GM06990 (cell line): ENCODE results near the gene STOM.
"Not testable (repeated sequence)": the region's sequence is repeated elsewhere in the genome, so short reads cannot be mapped to it uniquely, and the experiment has no call there.

Source experiments
- DNase-seq: peaks from one replicate; pipeline ENCODE4 v3.0.0-alpha.2; 2011; ENCODE audit not compliant: insufficient read length; ENCODE audit errors: extremely low read depth
- H3K27me3 ChIP-seq: replicated peaks from 2 replicates; pipeline ENCODE4 v1.6.0; 2011; ENCODE audit warnings: low read length; ENCODE audit not compliant: control insufficient read depth, insufficient read depth
- H3K36me3 ChIP-seq: 2 replicates; pipeline ENCODE4 v1.5.1; 2011; ENCODE audit warnings: low read length; ENCODE audit not compliant: control insufficient read depth, insufficient read depth
- H3K4me3 ChIP-seq: replicated peaks from 2 replicates; pipeline ENCODE4 v1.5.1; 2011; ENCODE audit warnings: low read depth, mild to moderate bottlenecking, control low read depth, low read length
- CTCF ChIP-seq: IDR thresholded peaks from 2 replicates; pipeline ENCODE4 v1.5.1; 2011; ENCODE audit warnings: low read length, control low read depth, mild to moderate bottlenecking, inconsistent platforms; ENCODE audit not compliant: insufficient read depth, poor library complexity, severe bottlenecking

Gene STOM

DNA sequence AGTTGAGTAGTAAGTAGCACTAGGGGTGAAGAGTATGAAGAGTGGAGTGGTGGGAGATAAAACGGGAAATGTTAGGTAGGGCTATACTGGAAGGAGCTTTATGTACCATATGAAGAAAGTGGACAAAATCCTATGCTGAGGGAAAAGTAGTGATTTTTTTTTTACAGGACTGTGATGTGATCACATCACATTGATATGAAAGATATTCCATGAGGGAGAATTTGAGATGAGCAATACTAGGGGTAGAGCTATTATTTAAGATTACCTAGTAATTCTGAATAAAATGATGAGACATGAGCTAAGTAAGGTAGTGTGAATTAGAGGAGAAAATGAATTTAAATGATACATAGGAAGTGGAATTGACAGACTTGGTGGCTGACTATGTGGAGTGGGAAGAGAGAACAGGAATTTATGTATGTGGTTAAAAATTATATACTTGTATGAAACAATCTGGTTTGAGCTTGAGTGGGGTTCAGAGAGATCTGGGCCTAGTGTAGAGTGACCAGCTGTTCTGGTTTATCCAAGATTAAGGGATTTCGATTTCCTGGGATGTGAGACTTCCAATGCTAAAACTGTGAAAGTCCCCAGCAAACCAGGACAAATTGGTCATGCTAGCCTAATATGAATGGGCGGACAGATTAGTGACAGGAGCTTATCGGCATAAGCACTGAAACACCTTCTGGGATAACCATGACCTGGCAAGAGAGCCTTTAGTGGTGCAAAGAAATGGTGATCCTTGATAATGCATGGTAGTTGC lies 29.3 kb upstream of the STOM start:
- no peak for TF ChIP-seq CTCF
- Histone ChIP-seq H3K4me3 (no peak overlapping the region), H3K36me3 (no peaks in the 10 kb centered on the region), H3K27me3 (no peaks in the 10 kb centered on the region)
- no peak for DNase-seq

DNA sequence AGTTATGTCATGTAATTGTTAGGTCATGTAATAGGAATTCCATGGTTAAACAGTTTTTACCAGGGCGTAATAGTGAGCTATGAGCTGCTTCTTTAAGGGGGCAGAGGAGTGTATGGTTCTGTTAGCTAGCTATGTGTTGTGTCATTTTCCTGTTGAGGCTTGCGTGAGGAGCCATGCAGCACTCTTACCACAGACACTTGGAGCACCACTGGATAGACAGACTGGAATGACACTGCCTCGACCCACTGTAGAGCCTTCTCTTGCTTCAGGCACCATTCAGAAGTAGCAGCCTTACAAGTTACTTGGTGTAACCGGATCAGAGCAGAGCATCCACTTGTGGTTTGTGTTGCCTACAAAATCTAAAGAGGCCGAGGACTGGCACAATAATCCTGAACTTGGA lies 28.3 kb upstream of the STOM start:
- no peaks in the 10 kb centered on the region for H3K27me3 ChIP-seq
- H3K4me3 ChIP-seq: no peak overlapping the region
- no peak for TF ChIP-seq CTCF
- H3K36me3 ChIP-seq: no peaks in the 10 kb centered on the region
- DNase-seq: no peak

DNA sequence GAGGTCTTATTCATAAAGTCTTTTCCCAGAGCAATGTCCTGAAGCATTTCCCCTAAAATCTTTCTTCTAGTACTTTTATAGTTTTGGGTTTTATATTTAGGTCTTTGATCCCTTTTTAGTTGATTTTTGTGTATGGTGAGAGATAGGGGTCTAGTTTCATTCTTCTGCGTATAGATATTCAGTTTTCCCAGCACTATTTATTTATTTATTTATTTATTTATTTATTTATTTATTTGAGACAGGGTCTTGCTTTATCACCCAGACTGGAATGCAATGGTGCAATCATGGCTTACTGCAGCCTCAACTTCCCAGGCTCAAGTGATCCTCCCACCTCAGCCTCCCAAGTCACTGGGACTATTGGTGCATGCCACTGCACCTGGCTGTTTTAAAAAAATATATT lies 27.2 kb upstream of the STOM start:
- not testable (repeated sequence) for H3K36me3 ChIP-seq, DNase-seq, H3K4me3 ChIP-seq, H3K27me3 ChIP-seq

DNA sequence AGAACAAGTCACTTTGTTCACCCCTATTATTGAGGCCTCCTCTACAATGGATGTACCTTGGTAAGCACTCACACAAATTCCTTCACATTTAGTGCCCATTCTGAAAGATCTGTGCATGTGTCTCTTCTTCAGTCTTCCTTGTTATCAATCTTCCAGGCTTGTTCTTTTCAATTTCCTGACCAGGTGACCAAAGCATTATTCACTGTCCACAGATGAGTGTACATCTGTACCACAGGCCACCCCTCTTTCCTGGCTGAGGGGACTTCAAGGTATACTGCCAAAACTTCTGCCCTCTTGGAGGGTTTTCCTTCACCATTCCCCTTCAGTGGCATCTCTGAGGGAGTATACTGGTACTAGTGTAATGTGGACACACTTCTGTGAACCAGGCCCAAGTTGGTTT lies 25.5 kb upstream of the STOM start:
- TF ChIP-seq CTCF: no peak
- no peaks in the 10 kb centered on the region for H3K27me3 ChIP-seq
- H3K36me3 ChIP-seq: no peaks in the 10 kb centered on the region
- no peak for DNase-seq
- H3K4me3 ChIP-seq: no peak overlapping the region

DNA sequence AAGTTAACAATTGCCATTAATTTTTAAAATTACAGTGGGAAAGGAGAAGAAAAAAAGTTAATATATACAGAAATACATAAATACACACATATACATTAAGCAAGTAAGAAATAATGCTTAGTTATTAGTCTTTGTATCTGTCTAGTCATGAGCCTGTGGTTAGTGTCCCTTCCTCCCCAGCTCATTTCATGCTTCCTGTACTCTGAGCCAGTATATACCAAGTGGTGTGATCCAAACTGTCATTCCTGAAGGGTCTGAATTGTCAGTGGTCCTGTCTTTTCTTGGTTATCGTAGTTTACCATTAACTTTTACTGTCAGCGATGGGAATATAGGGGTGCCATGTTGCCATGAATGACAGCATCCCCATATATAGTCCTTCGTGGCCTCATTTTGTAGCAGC lies 24.2 kb upstream of the STOM start:
- Histone ChIP-seq H3K36me3 (no peaks in the 10 kb centered on the region), H3K4me3 (no peak overlapping the region), H3K27me3 (no peaks in the 10 kb centered on the region)
- TF ChIP-seq CTCF: no peak
- no peak for DNase-seq

DNA sequence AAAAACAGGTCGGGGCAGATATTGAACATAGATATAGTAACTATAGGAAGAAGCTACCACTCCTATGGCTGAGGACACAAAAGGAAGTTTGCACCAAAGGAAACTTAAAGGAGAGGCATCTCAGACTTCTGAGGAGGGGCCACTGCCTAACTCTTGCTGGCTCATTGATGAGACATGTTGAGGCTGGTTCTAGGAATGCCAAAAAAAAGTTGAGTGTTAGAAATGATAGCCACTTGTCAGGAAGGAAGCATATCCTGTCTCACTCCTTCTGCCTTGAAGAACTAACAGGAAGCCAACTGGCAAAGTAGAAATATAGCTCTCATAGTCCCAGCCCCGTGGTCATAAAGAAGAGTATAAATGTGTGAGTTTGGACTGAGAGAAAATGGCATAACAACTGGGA lies 23.3 kb upstream of the STOM start:
- Histone ChIP-seq H3K4me3 (no peak overlapping the region), H3K36me3 (no peaks in the 10 kb centered on the region), H3K27me3 (no peaks in the 10 kb centered on the region)
- TF ChIP-seq CTCF: no peak
- no peak for DNase-seq
